ENCODE data around the gene SPATA46.
"Not testable (repeated sequence)": the region's sequence is repeated elsewhere in the genome, so short reads cannot be mapped to it uniquely, and the experiment has no call there.

- TF ChIP-seq, protein P1, sequence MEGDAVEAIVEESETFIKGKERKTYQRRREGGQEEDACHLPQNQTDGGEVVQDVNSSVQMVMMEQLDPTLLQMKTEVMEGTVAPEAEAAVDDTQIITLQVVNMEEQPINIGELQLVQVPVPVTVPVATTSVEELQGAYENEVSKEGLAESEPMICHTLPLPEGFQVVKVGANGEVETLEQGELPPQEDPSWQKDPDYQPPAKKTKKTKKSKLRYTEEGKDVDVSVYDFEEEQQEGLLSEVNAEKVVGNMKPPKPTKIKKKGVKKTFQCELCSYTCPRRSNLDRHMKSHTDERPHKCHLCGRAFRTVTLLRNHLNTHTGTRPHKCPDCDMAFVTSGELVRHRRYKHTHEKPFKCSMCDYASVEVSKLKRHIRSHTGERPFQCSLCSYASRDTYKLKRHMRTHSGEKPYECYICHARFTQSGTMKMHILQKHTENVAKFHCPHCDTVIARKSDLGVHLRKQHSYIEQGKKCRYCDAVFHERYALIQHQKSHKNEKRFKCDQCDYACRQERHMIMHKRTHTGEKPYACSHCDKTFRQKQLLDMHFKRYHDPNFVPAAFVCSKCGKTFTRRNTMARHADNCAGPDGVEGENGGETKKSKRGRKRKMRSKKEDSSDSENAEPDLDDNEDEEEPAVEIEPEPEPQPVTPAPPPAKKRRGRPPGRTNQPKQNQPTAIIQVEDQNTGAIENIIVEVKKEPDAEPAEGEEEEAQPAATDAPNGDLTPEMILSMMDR (IDR thresholded peaks at IDR 0.05), result not testable (repeated sequence)
- TF ChIP-seq EP300 (IDR thresholded peaks at IDR 0.05), result not testable (repeated sequence)
These were observed 41.9 kb upstream of the SPATA46 start for GRCh38 chr1:162418584-162418983.
